Stomach (tissue), 9 donors: Measurements from ENCODE around the gene SLC8A3. TPM values are rescaled to one million over a fixed set of nuclear protein-coding genes. Genes with fewer than 3 reads are reported as not detected.
A peak's percentile ranks its signal among the peaks of the same experiment; 100 is the strongest.

Source experiments
- DNase-seq, 2 donors: peaks; one replicate each; pipeline versions ENCODE4 v3.0.0 to v3.0.0-alpha.2; 2013 to 2019
- H3K27ac ChIP-seq, 5 donors: fragments of 200-600 bp in 4 of 5; sonication (generic) in 4 of 5; one replicate each; pipeline ENCODE4 v1.5.1; 2013 to 2019; ENCODE audit warnings: mild to moderate bottlenecking in 1 of 5, moderate library complexity in 1 of 5
- H3K27me3 ChIP-seq, 3 donors: fragments of 200-600 bp; sonication (generic); one replicate each; pipeline ENCODE4 v1.5.1; 2017 to 2019; ENCODE audit warnings: mixed run types in 1 of 3
- H3K36me3 ChIP-seq, 4 donors: fragments of 200-600 bp; sonication (generic); 1 replicate in 3 of 4; 2 replicates in 1 of 4; pipeline ENCODE4 v1.5.1; 2016 to 2019
- H3K4me1 ChIP-seq, 4 donors: fragments of 200-600 bp; sonication (generic); one replicate each; pipeline ENCODE4 v1.5.1; 2016 to 2019
- H3K4me3 ChIP-seq, 4 donors: fragments of 200-600 bp; sonication (generic) in 3 of 4; one replicate each; pipeline ENCODE4 v1.5.1; 2016 to 2019; ENCODE audit warnings: mild to moderate bottlenecking in 1 of 4
- H3K9me3 ChIP-seq, 4 donors: fragments of 200-600 bp; sonication (generic); one replicate each; pipeline ENCODE4 v1.5.1; 2016 to 2019
- EP300 ChIP-seq: sonication (generic); formaldehyde crosslinking; IDR thresholded peaks from one replicate; pipeline ENCODE4 v1.6.1; 2017; ENCODE audit warnings: antibody characterized with exemption
- POLR2A ChIP-seq, 4 donors: fragments of 450-650 bp; IDR thresholded peaks; one replicate each; pipeline ENCODE4 v1.6.1; 2016; ENCODE audit warnings: antibody characterized with exemption in 4 of 4, control low read depth in 2 of 4, mild to moderate bottlenecking in 1 of 4, moderate library complexity in 1 of 4
- POLR2AphosphoS5 ChIP-seq, 3 donors: sonication (generic); formaldehyde crosslinking; IDR thresholded peaks; one replicate each; pipeline ENCODE4 v1.6.1; 2016; ENCODE audit warnings: antibody characterized with exemption in 3 of 3
- WGBS, 5 donors: extraction: QIAGEN DNeasy Blood & Tissue Kit in 3 of 5; methylation state at CpG; one replicate each; pipeline versions ENCODE4 v1.1.5 to v1.1.7; 2013 to 2018; 5-methylcytosine and 5-hydroxymethylcytosine counted together
- intact Hi-C: fragments of 100-400 bp; cut with DNase I; formaldehyde crosslinking; loops from one replicate; pipeline ENCODE4 v1.15.1; 2023; ENCODE audit warnings: low total_unique reads
- polyA plus RNA-seq, 3 donors: library from polyadenylated mRNA; stranded (reverse); fragments of 200-250 nt; gene quantifications; one replicate each; pipeline ENCODE4 v1.2.3, GENCODE V29; 2013
- total RNA-seq, 5 donors: library from RNA; depleted of rRNA; stranded (reverse); fragments of >200 nt; gene quantifications; one replicate each; pipeline versions ENCODE4 v1.1.0 to v1.2.3, GENCODE V29; 2014 to 2016
- TF ChIP-seq, protein P1 (sequence below), 7 experiments: fragments of 450-650 bp in 4 of 7; fragments of 200-600 bp in 3 of 7; sonication (generic) in 3 of 7; IDR thresholded peaks; one replicate each; pipeline ENCODE4 v1.5.1; 2016 to 2019; ENCODE audit warnings: antibody characterized with exemption in 7 of 7, control low read depth in 2 of 7, mild to moderate bottlenecking in 1 of 7
- donor health status: healthy with polysubstance abuse.
- donor health status: Bipolar disorder and iron deficiency.
- donor health status: healthy.

SLC8A3 gene
- total and polyA plus RNA-seq, 8 donors, result 0.03 to 2.4 (median 0.87) TPM; not detected in 1

DNA sequence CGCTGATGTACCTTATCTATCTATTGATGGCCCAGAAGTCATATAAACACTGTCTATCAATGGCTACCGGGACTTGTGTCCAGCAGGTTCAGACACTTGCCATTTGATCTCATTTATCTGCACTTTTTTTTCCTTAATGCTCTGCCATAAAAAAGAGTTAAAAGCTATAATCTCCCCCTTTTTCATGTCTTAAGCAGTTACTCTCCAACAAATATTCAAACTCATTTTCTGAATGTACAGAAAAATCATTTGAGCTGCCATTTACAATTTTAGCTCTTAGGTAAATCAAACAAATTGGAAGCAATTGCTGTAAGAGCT, 101.4 kb downstream of the SLC8A3 start:
- Histone ChIP-seq H3K4me3 (no peak overlapping the region), H3K27me3 (peaks cover 0 to 7% (median 3%) of the 10 kb centered on the region in 3 donors), H3K27ac (no peak overlapping the region), H3K36me3 (no peaks in the 10 kb centered on the region), H3K9me3 (no peaks in the 10 kb centered on the region), H3K4me1 (no peaks in the 10 kb centered on the region)
- WGBS, 5 donors, result 4 to 15% (median 8%) methylated on average over 2 of the region's 2 CpGs
- no peak for DNase-seq
- TF ChIP-seq POLR2AphosphoS5 (IDR thresholded peaks at IDR 0.05) (no peak), POLR2A (IDR thresholded peaks at IDR 0.05) (no peak), EP300 (no peak)
- TF ChIP-seq, protein P1, sequence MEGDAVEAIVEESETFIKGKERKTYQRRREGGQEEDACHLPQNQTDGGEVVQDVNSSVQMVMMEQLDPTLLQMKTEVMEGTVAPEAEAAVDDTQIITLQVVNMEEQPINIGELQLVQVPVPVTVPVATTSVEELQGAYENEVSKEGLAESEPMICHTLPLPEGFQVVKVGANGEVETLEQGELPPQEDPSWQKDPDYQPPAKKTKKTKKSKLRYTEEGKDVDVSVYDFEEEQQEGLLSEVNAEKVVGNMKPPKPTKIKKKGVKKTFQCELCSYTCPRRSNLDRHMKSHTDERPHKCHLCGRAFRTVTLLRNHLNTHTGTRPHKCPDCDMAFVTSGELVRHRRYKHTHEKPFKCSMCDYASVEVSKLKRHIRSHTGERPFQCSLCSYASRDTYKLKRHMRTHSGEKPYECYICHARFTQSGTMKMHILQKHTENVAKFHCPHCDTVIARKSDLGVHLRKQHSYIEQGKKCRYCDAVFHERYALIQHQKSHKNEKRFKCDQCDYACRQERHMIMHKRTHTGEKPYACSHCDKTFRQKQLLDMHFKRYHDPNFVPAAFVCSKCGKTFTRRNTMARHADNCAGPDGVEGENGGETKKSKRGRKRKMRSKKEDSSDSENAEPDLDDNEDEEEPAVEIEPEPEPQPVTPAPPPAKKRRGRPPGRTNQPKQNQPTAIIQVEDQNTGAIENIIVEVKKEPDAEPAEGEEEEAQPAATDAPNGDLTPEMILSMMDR (IDR thresholded peaks at IDR 0.05), result no peak
- intact Hi-C loops, result no loop called here

DNA sequence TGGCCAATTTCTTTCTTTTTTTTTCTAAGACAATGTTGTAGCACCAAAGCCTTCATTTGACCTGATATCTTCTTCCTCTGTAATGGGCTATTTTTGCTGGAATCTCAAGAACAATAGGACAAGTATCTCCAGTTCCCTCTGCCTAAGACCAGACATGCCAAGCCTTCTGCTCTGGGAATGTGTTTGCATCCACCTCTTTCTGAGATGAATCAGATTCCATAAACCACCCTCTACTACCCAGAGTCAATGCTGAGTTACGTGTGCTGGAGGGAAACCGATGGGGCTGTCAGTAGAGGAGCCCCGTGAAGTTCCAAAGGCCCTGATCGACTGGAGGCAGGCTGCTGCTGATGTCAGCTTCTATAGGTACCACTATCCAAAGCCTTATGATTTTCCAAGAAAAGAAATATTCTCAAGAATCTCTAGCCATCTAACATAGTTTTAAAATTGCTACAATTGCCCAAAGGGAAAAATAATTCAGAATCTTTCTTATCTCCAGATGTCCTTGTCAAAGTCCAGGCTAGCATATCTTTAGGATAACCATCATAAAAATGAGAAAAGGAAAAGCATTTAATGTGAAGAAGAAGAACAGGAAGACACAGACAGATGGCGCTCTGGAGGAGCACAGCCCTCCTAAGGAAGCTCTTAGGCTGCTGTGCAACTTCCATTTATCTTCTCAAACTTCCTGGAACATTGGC, 101.9 kb downstream of the SLC8A3 start:
- Histone ChIP-seq H3K9me3 (no peaks in the 10 kb centered on the region), H3K4me1 (no peaks in the 10 kb centered on the region), H3K27me3 (peaks cover 0 to 11% (median 3%) of the 10 kb centered on the region in 3 donors), H3K36me3 (no peaks in the 10 kb centered on the region), H3K27ac (no peak overlapping the region), H3K4me3 (no peak overlapping the region)
- TF ChIP-seq POLR2A (IDR thresholded peaks at IDR 0.05), result no peak
- TF ChIP-seq, protein P1 (IDR thresholded peaks at IDR 0.05), result peak in 4 of 7 experiments; percentile 11 to 36 (median 26)
- intact Hi-C loops, result no loop called here
- peak; percentile 34 to 70 for DNase-seq
- WGBS, 5 donors, result 30 to 43% (median 36%) methylated on average over 5 of the region's 5 CpGs

DNA sequence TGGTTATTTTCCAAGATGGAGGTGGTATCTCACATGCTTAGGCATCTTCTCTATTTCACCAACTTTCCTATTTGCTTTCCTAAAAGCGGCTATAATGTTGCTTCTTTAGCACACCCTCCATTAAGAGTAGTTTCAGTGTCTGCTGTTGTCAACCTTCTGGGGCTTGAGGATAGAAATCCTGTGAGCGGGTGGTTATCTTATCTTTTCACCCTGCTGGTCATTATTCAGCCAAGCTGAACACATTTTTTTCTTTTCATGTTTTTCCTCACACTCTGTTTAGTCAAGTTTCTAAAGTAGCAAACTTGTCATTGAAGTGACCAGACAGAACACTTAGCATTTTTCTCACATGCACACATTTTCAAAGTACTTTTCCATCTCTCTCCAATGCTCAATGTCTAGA, 104.5 kb downstream of the SLC8A3 start:
- DNase-seq, result no peak
- intact Hi-C loops, result no loop called here
- Histone ChIP-seq H3K27me3 (peaks cover 0 to 19% (median 3%) of the 10 kb centered on the region in 3 donors), H3K27ac (no peak overlapping the region), H3K9me3 (no peaks in the 10 kb centered on the region), H3K4me3 (no peak overlapping the region), H3K36me3 (no peaks in the 10 kb centered on the region), H3K4me1 (no peaks in the 10 kb centered on the region)
- TF ChIP-seq POLR2AphosphoS5 (IDR thresholded peaks at IDR 0.05) (no peak), EP300 (no peak), POLR2A (IDR thresholded peaks at IDR 0.05) (no peak)
- TF ChIP-seq, protein P1 (IDR thresholded peaks at IDR 0.05), result no peak
- WGBS, 5 donors, result 27 to 46% (median 28%) methylated on average over 2 of the region's 2 CpGs

DNA sequence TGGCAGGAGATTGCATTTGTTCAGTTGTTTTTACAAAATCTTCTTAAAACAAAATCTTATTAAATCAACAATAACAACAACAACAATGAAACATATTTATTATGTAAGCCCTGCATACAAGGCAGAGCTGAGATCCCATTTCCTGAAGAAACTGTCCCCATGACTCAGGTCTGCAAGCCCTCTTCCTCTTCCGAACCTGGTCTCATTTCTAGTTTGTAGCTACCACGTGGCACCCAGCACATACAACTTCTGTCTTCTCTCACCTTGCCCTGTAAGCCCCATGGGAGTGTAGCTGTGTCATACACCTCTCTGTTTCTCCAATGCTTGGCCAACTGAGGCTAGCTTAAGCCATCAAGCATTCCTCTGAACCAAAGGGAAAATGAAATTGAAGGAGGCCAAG, 106.4 kb downstream of the SLC8A3 start:
- H3K27me3 ChIP-seq, result peaks cover 0 to 19% (median 2%) of the 10 kb centered on the region in 3 donors
- H3K4me3 ChIP-seq, result no peak overlapping the region
- H3K27ac ChIP-seq, result no peak overlapping the region
- no peaks in the 10 kb centered on the region for H3K4me1 ChIP-seq
- TF ChIP-seq, protein P1 (IDR thresholded peaks at IDR 0.05), result no peak
- TF ChIP-seq POLR2A (IDR thresholded peaks at IDR 0.05) (no peak), EP300 (no peak), POLR2AphosphoS5 (IDR thresholded peaks at IDR 0.05) (no peak)
- DNase-seq, result no peak
- WGBS, 5 donors, result 41 to 65% (median 50%) methylated on average over 2 of the region's 2 CpGs
- intact Hi-C loops, result no loop called here
- H3K9me3 ChIP-seq, result no peaks in the 10 kb centered on the region
- H3K36me3 ChIP-seq, result no peaks in the 10 kb centered on the region
